HG02973 (cell line): ENCODE measurements around the gene SMPD1.
"Not testable (repeated sequence)": the region's sequence is repeated elsewhere in the genome, so short reads cannot be mapped to it uniquely, and the experiment has no call there.

ENCODE experiments used
- ATAC-seq: cut with Tn5 transposase; IDR thresholded peaks from one replicate; pipeline ENCODE4 v1.9.1; 2021; ENCODE audit warnings: moderate library complexity; ENCODE audit not compliant: unreplicated experiment

SMPD1 gene

DNA sequence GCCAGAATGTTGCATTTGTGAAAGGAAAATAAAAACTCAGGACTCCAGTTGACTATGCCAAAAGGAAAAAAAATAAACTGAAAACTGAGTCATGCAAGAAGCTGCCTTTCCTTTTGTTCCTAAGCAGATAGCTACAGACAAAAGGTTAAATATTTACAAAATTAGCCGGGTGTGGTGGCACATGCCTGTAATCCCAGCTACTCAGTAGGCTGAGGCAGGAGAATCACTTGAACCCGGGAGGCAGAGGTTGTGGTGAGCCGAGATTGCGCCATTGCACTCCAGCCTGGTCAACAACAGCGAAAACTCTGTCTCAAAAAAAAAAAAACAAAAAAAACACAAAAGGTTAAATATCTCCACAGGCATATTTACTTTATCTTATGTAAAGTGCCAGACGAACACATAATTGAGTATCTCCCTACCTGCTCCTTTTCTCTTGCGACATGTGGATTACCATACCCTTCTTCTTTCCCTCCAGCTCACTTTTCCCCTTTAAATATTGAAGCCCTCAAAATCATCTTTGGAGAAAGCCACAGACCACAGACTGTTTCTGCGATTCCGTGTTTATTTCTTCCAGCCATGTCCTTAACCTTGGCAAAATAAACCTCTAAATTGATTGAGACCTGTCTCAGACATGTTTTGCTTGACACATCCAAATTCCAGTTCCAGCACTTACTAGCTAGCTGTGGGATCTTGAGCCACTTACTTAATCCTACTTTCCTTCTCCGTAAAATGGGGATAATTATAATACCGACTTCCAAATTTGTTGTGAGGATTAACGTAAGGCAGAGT is 2.3 kb upstream of the SMPD1 start:
- no peak for ATAC-seq

DNA sequence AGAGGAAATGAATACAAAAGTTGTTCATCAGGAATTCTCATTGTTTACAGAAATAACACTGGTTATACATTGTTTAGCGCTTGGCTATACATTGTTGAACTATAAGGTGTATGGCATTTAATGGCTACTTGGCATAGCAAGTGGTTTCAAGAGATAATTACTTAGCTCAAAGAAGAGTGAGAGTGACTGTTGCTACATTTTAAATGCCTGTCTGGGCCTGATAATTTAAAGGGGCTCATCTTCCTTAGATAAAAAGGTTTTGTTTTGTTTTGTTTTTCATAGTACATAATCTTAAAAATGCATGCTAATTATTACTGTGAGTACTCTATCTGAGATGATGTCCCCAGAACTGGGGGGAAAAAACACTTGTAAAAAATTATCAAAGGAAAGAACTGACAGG is 1.5 kb upstream of the SMPD1 start:
- no peak for ATAC-seq

DNA sequence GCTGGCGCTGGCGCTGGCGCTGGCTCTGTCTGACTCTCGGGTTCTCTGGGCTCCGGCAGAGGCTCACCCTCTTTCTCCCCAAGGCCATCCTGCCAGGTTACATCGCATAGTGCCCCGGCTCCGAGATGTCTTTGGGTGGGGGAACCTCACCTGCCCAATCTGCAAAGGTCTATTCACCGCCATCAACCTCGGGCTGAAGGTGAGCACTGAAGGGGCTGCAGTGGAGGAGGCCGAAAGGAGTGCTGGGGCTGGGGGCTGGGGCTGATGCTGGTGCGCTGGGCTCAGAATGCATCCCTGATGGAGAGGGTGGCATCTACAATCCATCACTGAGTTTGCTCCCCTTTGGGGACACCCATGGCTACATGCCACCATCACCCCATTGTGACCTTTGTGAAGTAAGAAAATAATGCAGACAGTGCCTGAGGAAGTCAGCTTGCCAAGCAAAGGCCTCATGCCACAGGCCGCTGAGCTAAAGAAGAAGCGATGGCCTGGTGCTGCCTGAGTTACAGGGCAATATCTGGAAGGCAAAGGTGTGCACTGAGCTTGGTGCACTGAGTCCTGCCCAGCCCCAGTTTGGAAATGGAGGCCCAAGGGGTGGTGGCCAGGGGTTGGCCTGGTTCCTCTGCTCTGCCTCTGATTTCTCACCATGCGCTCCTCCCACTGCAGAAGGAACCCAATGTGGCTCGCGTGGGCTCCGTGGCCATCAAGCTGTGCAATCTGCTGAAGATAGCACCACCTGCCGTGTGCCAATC is 620 bp downstream of the SMPD1 start:
- ATAC-seq = no peak

DNA sequence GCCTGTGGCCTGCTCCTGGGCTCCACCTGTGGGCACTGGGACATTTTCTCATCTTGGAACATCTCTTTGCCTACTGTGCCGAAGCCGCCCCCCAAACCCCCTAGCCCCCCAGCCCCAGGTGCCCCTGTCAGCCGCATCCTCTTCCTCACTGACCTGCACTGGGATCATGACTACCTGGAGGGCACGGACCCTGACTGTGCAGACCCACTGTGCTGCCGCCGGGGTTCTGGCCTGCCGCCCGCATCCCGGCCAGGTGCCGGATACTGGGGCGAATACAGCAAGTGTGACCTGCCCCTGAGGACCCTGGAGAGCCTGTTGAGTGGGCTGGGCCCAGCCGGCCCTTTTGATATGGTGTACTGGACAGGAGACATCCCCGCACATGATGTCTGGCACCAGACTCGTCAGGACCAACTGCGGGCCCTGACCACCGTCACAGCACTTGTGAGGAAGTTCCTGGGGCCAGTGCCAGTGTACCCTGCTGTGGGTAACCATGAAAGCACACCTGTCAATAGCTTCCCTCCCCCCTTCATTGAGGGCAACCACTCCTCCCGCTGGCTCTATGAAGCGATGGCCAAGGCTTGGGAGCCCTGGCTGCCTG is 1.4 kb downstream of the SMPD1 start:
- ATAC-seq = no peak

DNA sequence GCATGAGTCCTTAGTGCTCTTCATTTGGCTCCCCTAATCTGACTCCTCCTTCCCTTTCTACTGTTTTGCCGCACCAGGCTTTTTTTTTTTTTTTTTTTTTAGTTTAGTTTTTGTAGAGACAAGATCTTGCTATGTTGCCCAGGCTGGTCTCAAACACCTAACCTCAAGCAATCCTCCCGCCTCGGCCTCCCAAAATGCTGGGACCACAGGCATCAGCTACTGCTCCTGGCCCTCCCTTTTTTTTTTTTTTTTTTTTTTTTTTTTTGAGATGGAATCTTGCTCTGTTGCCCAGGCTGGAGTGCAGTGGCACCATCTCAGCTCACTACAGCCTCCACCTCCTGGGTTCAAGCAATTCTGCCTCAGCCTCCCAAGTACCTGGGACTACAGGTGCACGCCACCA is 2.0 kb downstream of the SMPD1 start:
- ATAC-seq = not testable (repeated sequence)

DNA sequence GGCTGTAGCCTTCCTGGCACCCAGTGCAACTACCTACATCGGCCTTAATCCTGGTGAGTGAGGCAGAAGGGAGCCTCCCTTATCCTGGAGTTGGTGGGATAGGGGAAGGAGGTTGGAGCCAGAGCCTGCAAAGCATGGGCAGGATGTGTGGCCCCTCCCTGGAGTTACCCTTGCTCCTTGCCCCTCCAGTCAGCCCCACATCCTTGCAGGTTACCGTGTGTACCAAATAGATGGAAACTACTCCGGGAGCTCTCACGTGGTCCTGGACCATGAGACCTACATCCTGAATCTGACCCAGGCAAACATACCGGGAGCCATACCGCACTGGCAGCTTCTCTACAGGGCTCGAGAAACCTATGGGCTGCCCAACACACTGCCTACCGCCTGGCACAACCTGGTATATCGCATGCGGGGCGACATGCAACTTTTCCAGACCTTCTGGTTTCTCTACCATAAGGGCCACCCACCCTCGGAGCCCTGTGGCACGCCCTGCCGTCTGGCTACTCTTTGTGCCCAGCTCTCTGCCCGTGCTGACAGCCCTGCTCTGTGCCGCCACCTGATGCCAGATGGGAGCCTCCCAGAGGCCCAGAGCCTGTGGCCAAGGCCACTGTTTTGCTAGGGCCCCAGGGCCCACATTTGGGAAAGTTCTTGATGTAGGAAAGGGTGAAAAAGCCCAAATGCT is 3.9 kb downstream of the SMPD1 start:
- ATAC-seq = no peak

DNA sequence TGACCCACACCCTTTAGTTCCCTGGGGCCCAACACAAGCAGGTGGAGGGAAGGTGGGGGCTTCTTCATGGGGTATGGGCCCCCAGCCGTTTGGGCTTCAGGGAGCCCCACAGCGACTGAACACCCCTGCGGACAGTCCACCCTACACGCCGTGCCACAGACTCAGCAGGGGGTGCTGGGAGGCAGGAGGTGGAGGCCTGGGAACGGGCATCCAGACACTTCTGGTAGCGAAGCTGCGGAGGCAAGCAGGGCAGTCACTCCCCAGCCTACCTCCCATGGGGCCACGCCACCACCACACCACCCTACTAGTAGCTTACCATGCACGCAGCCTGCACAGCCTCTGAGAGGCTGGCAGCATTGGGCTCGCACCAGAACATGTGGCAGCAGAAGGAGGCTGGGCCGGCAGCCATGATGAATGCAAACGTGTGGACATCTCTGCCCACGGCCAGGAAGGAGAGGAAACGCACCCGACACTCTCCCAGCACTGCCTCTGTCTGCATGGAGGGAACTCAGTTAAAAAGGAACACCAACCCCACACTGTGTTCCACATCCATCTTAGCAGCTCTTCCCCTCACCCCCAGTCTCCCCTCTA is 5.3 kb downstream of the SMPD1 start:
- no peak for ATAC-seq

DNA sequence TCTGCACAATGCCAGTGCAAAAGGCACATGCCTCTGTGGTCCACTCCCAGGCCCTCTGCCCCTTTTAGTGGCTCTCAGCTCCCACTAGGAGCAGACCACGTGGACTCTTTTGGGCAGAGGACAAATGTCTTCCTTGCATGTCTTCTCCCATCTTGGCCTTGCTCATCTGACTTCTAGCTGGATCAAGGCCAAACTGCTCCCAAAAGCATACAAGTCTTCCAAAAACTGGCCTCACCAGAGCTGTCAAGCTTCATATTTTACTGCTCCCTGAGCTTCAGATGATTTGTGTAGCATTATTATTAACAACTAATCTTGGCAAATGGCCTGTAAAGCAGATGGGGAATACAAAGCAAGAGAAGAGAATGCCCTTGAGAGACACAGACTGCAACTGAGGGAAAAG is 6.9 kb downstream of the SMPD1 start:
- no peak for ATAC-seq

DNA sequence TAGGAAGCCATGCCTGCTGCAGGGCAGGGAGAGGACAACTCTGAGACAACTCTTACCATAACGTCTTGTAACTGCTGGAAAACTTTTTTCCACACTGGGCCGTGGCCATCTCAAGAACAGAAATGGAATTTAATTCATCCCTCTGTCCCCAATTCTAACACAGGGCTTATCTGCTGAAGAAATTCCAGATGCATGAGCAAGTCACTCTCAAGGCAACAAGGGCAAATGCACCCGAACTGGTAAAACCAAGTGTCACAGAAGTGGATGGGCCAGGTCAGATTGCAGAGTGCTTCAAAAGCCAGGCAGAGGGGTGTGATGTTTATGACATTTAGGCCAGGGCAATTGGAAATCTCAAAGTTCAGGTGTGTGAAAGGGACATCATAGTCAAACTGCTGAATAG is 7.4 kb downstream of the SMPD1 start:
- ATAC-seq = no peak

DNA sequence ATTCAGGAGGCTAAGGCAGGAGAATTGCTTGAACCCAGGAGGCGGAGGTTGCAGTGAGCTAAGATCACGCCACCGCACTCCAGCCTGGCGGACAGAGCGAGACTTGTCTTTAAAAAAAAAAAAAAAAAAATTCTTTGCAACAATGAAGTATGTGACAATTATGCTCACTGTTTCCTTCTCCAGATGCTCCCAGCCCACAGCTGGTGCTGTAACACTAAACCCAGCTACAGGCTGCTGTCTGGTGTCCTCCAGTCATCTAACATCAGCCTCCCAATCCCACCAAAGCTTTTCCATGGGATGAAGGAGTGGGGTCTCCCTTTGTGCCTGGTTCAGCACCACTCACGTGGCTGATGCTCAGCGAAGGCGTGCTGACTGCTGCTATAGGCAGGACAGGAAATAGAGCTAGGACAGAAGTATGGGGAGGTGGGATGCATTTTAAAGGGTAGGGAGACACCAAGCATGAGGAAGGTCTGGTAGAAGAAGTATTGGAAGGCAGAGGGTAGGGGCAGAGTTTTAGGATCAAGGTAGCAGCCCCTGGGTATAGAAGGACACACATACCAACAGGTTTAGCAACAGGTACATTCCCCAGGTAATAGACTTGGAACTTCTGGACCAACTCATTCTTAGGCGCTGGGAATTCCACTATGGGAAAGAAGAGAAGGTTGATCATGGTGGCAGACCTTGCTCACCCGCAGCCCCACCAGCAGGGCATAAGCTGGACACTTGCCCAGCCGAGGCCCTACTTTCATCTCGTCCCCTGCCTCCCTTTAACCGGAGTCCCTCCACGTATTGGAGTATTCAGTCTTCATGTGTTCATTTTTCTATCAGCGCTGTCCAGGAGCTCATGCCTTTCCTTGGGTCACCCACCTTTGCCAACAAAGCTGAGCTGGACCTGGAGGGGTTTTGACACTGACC is 10.4 kb downstream of the SMPD1 start:
- ATAC-seq = no peak

DNA sequence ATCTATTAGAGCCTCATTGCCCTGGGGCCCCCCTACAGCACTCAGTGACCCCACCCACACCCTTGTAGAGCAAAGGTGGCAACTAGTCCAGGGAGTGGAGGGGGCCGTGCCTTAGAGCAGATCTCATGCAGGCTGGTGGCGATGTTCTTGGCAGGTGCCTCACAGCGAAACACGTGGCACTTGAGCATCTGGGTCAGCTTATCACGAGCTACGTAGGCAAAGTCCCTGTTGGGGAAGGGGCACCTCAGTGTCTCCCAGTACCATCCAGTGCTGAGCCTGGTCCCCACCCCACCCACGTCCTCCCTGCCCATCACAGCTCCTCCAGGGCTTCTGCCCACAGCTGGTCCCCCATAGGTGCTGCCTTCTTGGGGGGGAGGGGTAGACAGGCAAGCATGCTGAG is 11.2 kb downstream of the SMPD1 start:
- ATAC-seq = no peak

DNA sequence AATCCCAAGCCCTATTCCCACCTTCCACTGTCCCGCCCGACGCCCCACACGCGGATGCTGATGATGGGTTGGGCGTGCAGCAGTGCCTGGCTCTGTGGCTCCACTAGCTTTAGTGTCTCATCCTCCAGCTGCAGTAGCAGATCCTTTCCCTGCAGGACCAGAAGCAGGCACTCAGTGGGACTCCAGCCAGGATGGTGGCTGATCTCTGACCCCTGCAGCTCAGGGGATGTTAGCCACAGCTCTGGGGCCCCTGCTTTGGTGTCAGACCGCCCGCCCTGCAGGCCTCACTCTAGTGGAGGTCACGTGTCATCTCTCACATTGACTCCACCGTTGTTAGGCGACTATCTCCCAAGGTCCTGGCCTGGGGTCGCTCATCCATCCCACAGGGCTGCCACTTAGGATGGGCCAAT is 11.8 kb downstream of the SMPD1 start:
- ATAC-seq = peak; percentile 37

DNA sequence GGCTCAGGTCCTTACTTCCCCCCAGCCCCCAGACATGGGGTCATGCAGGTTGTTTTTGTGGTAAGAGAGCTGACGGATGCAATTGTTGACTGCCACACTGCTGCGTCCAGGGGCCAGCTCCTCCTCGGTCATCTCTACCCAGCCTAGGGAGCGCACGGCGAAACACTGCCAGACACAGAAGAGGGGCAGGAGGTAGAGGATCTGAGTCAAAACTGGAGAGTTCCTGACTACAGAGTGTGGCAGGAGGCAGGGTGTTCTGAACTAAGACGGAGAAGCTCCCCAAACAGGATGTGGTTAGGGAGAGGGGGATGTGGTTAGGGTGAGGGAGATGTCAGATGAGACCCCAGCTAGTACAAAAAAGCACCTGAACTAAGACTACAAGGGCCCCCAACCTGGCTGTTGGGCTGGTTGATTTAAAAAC is 12.3 kb downstream of the SMPD1 start:
- ATAC-seq = peak; percentile 87

DNA sequence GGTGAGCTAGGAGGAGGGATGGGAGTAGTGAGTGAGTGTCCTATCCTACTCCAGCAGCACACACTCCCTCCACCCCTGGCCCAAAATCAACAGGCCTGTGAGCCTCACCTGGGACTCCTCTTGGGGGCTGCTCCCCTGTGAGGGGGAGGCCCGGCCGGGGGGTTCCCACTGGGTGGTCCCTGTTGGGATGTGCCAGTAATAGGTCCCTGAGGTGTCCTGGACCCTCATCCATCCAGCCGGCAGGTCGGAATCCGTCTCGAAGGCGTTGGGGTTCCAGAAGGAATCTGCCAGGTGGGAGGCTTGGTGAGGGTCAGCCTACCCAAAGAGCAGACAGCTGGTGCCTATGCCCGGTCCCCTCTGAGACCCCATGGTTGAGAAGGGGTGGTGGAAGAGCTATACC is 13.3 kb downstream of the SMPD1 start:
- no peak for ATAC-seq

DNA sequence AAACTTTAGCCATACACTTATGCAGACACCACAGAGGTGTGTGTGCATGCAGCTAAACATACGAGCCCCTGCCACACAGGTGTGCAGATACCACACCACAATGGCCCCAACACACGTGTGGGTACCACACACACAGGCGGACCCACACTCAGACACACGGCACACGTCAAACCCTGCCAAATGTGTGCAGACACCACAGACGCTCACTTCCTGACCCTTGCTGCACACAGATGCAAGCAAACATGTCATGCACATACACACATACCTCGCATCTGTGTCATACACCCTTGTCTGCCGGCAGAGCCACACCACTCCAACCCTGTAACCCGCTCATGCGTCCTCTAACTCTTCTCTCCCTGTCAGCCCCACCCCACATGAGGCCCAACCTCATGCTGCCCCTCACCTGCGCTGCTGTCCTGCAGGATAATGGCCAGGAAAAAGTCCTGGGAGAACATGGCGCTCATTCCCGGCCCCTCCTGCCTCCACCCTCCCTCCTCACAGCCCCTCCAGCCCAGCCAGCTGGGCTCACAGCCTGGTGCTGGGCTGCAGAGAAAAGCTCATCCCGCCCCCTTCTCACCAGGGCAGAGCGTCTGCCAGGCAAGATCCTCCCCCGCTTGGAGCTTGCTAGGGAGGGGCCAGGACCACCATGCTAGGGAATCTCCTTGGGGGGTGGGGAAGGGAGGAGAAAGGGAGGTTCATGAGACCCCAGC is 14.2 kb downstream of the SMPD1 start:
- no peak for ATAC-seq

DNA sequence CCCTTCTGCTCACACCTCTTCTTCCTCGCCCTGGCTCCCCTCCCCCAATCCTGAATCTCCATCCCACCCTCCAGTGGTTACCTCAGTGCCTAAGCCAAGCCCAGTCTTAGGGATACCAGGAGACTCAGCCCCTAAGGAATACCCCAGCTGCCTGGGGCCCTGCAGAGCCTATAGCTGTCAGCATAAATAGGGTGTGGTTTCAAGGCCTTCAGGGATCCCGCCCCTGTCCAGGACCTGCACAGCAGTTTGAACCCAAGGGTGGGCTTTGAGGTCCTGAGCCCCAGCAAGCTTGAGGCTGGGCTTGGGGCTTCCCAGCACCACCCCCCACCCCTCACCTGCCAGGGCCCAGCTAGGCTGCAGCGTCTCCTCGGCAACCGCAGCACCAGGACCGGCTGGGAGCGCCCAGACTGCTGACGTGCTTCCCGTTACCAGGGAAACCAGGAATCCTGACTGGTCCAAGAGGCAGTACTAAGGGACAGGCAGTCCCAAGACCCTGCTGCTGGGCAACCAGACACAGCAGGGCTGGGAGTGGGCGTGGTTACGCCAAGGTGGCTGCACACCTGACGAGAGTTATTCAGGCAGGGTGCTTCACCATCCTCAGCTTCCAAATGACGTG is 14.9 kb downstream of the SMPD1 start:
- ATAC-seq = no peak

DNA sequence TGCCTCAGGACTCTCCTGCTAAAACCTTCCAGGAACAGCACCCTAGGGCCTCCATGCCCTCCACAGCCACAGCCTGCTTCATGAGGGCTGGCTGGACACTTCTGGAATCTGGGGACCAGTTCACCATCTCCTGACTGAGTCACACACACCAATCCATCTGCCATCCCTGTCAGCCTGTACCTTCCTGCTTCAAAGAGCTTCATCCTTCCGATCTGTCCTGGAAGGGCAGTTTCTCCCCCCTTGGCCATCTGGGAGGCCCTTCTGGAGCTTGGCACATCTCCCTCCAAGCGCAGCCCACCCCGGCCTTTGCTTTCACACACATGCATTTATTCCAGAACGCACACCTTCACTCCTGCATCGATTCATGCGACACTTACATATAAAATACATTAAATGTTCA is 15.6 kb downstream of the SMPD1 start:
- ATAC-seq = no peak

DNA sequence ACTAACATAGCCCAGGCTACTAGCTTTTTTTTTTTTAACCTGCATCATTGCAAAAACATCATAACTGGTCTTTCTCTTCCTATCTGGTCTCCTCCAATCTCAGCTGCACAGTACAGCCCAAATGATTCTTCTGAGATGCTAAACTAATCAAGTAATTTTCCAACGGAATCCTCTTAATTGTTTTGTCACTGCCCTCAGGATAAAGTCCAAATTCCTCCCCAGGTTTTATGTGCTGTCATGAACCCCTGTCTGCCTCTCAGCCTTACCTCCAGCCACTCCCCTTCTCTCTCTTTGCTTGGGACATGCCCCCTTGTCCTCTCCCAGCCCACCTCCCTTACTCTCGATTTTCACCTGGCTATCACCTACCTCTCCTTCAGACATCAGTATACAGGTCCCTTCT is 16.1 kb downstream of the SMPD1 start:
- ATAC-seq = no peak
